Testis (tissue), 3 donors: ENCODE results near the gene MGAT5. TPM values are rescaled to one million over a fixed set of nuclear protein-coding genes. Genes with fewer than 3 reads are reported as not detected.

Experiments used
- DNase-seq: peaks from one replicate; pipeline ENCODE4 v3.0.0-alpha.2; 2019
- H3K27ac ChIP-seq, 2 donors: fragments of 200-600 bp; sonication (generic); one replicate each; pipeline ENCODE4 v1.5.1; 2019
- H3K27me3 ChIP-seq: fragments of 200-600 bp; sonication (generic); one replicate; pipeline ENCODE4 v1.5.1; 2019
- H3K36me3 ChIP-seq: fragments of 200-600 bp; sonication (generic); one replicate; pipeline ENCODE4 v1.5.1; 2017; ENCODE audit warnings: low read depth; ENCODE audit errors: missing control alignments
- H3K4me1 ChIP-seq: fragments of 200-600 bp; sonication (generic); one replicate; pipeline ENCODE4 v1.5.1; 2019
- H3K4me3 ChIP-seq, 2 donors: fragments of 200-600 bp; sonication (generic); one replicate each; pipeline ENCODE4 v1.5.1; 2017 to 2019
- H3K9me3 ChIP-seq: fragments of 200-600 bp; sonication (generic); one replicate; pipeline ENCODE4 v1.5.1; 2017
- POLR2A ChIP-seq: fragments of 450-650 bp; IDR thresholded peaks from one replicate; pipeline ENCODE4 v1.6.1; 2017; ENCODE audit warnings: antibody characterized with exemption, mild to moderate bottlenecking, moderate library complexity
- WGBS, 2 donors: methylation state at CpG; one replicate each; pipeline ENCODE4 v1.1.5; 2018; 5-methylcytosine and 5-hydroxymethylcytosine counted together
- intact Hi-C: fragments of 100-400 bp; cut with DNase I; formaldehyde crosslinking; loops from one replicate; pipeline ENCODE4 v1.15.1; 2023; ENCODE audit warnings: low total_unique reads
- polyA plus RNA-seq: library from polyadenylated mRNA; stranded (reverse); fragments of 350-450 nt; fragmentation: Illumina TruSeq; extraction: RNeasy Lipid Tissue Mini Kit (QIAGEN cat#74804); gene quantifications from one replicate; pipeline ENCODE4 v1.2.3, GENCODE V29; 2014; ENCODE audit warnings: low read depth, low replicate concordance; ENCODE audit not compliant: insufficient read depth
- total RNA-seq, 2 donors: library from RNA; depleted of rRNA; stranded (reverse); fragments of >200 nt; gene quantifications; one replicate each; pipeline ENCODE4 v1.2.3, GENCODE V29; 2016
- TF ChIP-seq, protein P1 (sequence below), 3 experiments: fragments of 450-650 bp in 2 of 3; fragments of 200-600 bp in 1 of 3; sonication (generic) in 1 of 3; IDR thresholded peaks; one replicate each; pipeline ENCODE4 v1.5.1; 2016 to 2019; ENCODE audit warnings: antibody characterized with exemption in 3 of 3, mild to moderate bottlenecking in 2 of 3, moderate library complexity in 1 of 3

MGAT5 gene
- total and polyA plus RNA-seq, 3 donors from 2014 or later: 31.6 to 73.8 (median 64.5) TPM

DNA sequence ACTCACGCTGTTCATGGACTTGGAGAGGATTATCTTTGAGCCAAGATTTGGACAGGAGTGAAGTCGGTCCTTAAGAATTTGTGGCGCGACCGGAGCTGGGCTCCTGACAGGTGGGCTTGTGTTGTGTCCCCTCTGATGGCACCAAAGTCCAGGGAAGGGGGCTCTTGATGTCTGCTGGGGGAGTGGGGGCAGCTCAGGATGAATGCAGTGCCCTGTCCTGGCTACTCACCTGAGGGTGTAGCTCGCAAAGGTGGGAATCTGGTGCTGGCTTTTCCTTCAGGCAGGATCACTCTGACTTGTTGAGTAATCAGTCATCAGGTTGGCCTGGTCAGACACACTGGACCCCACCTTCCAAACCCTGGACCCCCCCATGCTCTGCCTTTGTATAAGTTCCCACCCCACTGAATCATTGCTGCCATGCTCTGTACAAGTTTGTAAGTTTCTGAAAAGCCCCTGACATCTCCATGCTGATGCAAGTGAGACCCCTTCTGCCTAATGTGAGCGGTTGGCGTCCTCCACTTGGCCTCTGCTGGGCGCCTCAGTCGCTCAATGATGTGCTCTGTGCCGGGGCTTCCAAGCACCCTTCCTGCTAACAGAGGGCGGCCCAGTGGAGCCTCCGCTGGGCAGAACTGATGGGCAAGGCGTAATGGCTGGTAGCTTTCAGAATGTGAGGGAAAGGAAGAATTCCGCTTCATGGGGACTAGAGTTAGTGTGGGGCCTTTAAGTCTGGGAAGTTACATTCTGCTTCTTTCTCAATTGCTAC is 196.1 kb downstream of the MGAT5 start:
- no peak for DNase-seq
- 89 to 94% methylated on average over 15 of the region's 15 CpGs for WGBS, 2 donors
- H3K36me3 ChIP-seq: no peaks in the 10 kb centered on the region

DNA sequence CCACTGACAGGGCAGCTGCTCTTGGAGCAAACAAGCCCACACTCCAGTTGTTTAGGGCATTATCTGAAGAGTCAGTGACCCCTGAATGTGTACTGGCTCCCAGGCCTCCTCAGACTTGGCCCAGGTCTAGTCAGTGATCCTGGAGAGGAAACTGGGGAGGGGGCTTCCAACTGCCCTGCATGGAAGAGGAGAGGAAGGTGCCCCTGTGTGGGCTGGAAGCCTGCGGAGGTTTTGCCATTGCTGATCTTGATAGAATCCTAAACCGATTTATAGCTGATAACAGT is 197.4 kb downstream of the MGAT5 start:
- H3K27me3 ChIP-seq: no peaks in the 10 kb centered on the region
- 70 to 87% methylated on average over 2 of the region's 2 CpGs for WGBS, 2 donors
- H3K27ac ChIP-seq: no peak overlapping the region
- H3K36me3 ChIP-seq: no peaks in the 10 kb centered on the region
- no peak overlapping the region for H3K4me3 ChIP-seq
- no peak for DNase-seq
- H3K9me3 ChIP-seq: no peaks in the 10 kb centered on the region
- H3K4me1 ChIP-seq: no peaks in the 10 kb centered on the region
- TF ChIP-seq, protein P1, sequence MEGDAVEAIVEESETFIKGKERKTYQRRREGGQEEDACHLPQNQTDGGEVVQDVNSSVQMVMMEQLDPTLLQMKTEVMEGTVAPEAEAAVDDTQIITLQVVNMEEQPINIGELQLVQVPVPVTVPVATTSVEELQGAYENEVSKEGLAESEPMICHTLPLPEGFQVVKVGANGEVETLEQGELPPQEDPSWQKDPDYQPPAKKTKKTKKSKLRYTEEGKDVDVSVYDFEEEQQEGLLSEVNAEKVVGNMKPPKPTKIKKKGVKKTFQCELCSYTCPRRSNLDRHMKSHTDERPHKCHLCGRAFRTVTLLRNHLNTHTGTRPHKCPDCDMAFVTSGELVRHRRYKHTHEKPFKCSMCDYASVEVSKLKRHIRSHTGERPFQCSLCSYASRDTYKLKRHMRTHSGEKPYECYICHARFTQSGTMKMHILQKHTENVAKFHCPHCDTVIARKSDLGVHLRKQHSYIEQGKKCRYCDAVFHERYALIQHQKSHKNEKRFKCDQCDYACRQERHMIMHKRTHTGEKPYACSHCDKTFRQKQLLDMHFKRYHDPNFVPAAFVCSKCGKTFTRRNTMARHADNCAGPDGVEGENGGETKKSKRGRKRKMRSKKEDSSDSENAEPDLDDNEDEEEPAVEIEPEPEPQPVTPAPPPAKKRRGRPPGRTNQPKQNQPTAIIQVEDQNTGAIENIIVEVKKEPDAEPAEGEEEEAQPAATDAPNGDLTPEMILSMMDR (IDR thresholded peaks at IDR 0.05): no peak
- no peak for TF ChIP-seq POLR2A
- intact Hi-C loops: no loop called here

More for the DNA sequence above, 196.1 kb downstream of the MGAT5 start:
- no peak overlapping the region for H3K4me3 ChIP-seq
- no peaks in the 10 kb centered on the region for H3K9me3 ChIP-seq
- H3K27ac ChIP-seq: no peak overlapping the region
- TF ChIP-seq POLR2A: no peak
- TF ChIP-seq, protein P1 (IDR thresholded peaks at IDR 0.05): no peak
- intact Hi-C loops: no loop called here
- no peaks in the 10 kb centered on the region for H3K27me3 ChIP-seq
- H3K4me1 ChIP-seq: no peaks in the 10 kb centered on the region

DNA sequence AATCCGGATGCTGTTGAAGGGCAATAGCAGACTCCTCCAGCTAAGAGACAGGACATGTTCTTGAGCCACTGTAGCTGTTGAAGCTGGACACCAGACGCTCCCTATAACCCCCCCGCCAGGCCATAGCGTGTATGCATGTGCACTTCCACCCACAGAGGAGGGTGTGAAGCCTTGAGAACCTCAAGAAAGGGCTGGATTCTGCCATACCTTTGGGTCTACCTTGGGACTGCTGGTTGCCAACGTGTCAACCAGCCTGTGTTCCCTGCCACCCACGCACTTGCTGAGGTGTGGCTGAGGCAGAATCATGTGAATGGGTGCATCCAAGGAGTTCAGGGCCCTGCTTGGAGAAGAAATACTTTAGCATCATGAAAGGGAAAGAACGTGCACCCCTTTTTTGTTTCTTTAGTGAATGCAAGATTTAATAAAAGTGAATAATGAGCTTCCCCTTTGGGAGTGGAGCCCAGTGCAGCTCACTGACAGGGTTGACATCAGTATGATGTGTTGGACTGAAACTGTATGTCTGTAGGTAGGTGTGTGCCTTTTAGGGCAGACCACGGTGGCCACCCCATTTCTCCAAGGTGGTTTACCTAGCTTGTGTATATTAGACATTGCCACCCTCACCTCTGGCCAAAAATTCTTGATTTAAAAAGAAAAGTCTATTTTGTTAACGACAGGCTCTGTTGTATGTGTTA is 198.3 kb downstream of the MGAT5 start:
- TF ChIP-seq, protein P1 (IDR thresholded peaks at IDR 0.05): no peak
- TF ChIP-seq POLR2A: no peak
- no peak overlapping the region for H3K4me3 ChIP-seq
- no peak overlapping the region for H3K27ac ChIP-seq
- H3K27me3 ChIP-seq: no peaks in the 10 kb centered on the region
- WGBS, 2 donors: 88 to 93% methylated on average over 8 to 9 of the region's 9 CpGs
- intact Hi-C loops: no loop called here
- H3K9me3 ChIP-seq: no peaks in the 10 kb centered on the region
- no peak for DNase-seq
- H3K36me3 ChIP-seq: no peaks in the 10 kb centered on the region
- no peaks in the 10 kb centered on the region for H3K4me1 ChIP-seq

DNA sequence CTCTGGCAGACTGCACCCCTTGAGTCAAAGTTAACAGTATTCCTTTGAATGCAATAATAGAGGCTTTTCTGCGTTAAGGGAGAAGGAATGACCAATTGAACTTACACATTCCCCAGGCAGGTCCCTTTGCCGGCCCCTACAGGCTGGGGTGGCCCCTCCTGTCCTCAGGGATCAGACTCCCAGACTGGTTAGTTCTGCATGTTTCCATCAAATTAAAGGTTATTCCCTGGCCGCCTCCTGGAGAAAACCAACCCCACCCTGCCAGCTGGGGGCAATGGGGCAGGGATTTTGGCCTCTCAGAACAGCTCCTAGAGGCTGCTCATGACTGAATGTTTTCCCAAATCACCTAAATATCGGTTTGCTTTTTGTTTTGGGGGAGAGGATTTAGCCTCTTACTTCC is 199.6 kb downstream of the MGAT5 start:
- WGBS, 2 donors: 84 to 87% methylated on average over 4 of the region's 4 CpGs
- DNase-seq: no peak

More for the DNA sequence above, 199.6 kb downstream of the MGAT5 start:
- H3K9me3 ChIP-seq: no peaks in the 10 kb centered on the region
- H3K27me3 ChIP-seq: no peaks in the 10 kb centered on the region
- no peaks in the 10 kb centered on the region for H3K4me1 ChIP-seq
- H3K36me3 ChIP-seq: no peaks in the 10 kb centered on the region
- intact Hi-C loops: no loop called here
- TF ChIP-seq, protein P1 (IDR thresholded peaks at IDR 0.05): no peak
- no peak for TF ChIP-seq POLR2A
- H3K4me3 ChIP-seq: no peak overlapping the region
- no peak overlapping the region for H3K27ac ChIP-seq
